ENCODE results near the gene SEMA3F. TPM values are rescaled to one million over a fixed set of nuclear protein-coding genes. Genes with fewer than 3 reads are reported as not detected.

The SEMA3F gene
- total RNA-seq, 2 donors from 2014 or later, result 44.8 to 63.2 TPM

DNA sequence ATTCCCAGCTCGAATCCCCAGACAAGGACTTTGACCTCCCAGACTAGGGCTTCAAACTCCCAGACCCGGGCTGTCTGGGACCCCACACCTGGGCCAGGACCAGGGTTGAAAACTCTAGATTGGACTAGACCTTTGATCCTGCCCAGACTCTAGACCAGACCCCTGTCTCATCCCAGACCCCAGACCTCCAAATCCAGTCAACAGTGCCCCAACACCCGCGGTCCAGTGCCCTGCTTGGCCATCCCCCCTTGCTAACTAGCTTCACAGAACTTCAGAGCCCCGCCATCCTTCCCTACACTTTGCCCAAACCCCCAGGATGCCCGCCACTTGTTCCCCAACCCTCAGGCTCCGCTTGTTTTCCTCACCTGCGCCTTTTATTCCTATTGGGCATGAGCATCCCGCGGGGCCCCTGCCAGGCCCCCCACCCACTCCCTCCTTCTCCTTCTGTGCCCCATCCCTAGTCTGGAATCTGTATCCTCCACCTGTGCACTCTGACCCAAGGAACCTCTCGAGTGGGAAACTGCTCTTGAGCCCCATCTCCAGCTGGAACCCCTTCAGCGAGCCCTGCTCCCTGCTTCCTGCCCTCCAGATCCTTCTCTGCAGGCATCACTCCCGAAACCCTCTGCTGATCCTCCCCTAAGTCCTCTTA lies 81.5 kb downstream of the SEMA3F start:
- H3K9me3 Mint-ChIP-seq, result no peaks in the 10 kb centered on the region
- no peak for TF ChIP-seq CTCF (conservative IDR thresholded peaks at IDR 0.05)
- DNase-seq, result peak; percentile 67
- peaks cover 2% of the 10 kb centered on the region for H3K36me3 Mint-ChIP-seq (ENCODE audit: low read depth)
- H3K4me3 Mint-ChIP-seq, result peak overlapping the region; percentile 96
- H3K27ac Mint-ChIP-seq, result peak overlapping the region; percentile 95
- H3K4me1 Mint-ChIP-seq, result peaks cover 46% of the 10 kb centered on the region
- H3K27ac ChIP-seq (ENCODE audit: low read depth, low read length), result no peak overlapping the region
- H3K36me3 ChIP-seq (ENCODE audit: control insufficient read depth, insufficient read depth, low read length), result peaks cover 4% of the 10 kb centered on the region
- 2% methylated on average over 10 to 13 of the region's 13 CpGs for whole genome bisulfite sequencing, 2 experiments (ENCODE audit: insufficient coverage in 1 of 2, insufficient read length in 1 of 2)
- peak overlapping the region; percentile 94 for H3K4me3 ChIP-seq (ENCODE audit: low read length)
- peak overlapping the region; percentile 81 for H3K9ac ChIP-seq (ENCODE audit: extremely low read depth, low read length, poor library complexity, severe bottlenecking)
- peaks cover 28% of the 10 kb centered on the region for H3K4me1 ChIP-seq (ENCODE audit: control insufficient read depth, insufficient read depth, low read length)
- H3K9me3 ChIP-seq (ENCODE audit: control insufficient read depth, low read length), result no peaks in the 10 kb centered on the region
- H3K27me3 ChIP-seq (ENCODE audit: control insufficient read depth, insufficient read depth, low read length, poor library complexity, severe bottlenecking), result no peaks in the 10 kb centered on the region
- H3K27me3 Mint-ChIP-seq (ENCODE audit: insufficient read depth), result no peaks in the 10 kb centered on the region

DNA sequence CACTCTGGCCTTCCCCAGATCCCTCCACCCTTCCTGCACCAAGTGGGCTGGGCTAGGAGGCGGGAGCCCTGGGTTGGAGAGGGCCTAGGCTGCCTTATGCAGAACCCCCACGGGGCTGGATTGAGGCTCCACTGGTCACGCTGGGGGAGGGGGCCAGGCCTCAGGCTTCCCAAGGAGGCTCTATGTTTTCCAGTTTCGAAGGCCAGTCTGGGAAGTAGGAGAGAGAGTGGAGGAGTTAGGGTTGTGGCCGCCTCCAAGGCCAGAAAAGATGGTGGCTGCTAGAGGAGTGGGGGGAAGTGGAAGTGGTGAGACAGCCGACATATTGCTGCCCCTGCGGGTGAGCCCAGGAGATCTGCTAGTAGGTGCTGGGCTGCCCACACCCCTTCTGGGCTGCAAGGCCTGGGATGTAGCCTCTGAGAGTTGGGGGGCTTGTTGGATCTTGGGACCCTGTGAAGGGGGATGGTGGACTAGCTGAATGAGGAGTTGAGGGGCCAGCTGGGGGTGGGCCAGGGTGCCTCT lies 82.1 kb downstream of the SEMA3F start:
- peak; percentile 82 for DNase-seq

More for the DNA sequence above, 82.1 kb downstream of the SEMA3F start:
- peak overlapping the region; percentile 81 for H3K9ac ChIP-seq (ENCODE audit: extremely low read depth, low read length, poor library complexity, severe bottlenecking)
- no peaks in the 10 kb centered on the region for H3K27me3 ChIP-seq (ENCODE audit: control insufficient read depth, insufficient read depth, low read length, poor library complexity, severe bottlenecking)
- no peak for TF ChIP-seq CTCF (conservative IDR thresholded peaks at IDR 0.05)
- Mint-ChIP-seq H3K4me3 (peak overlapping the region; percentile 96), H3K4me1 (peaks cover 50% of the 10 kb centered on the region), H3K9me3 (no peaks in the 10 kb centered on the region), H3K27ac (peak overlapping the region; percentile 95), H3K36me3 (ENCODE audit: low read depth) (peaks cover 2% of the 10 kb centered on the region), H3K27me3 (ENCODE audit: insufficient read depth) (no peaks in the 10 kb centered on the region)
- peaks cover 34% of the 10 kb centered on the region for H3K4me1 ChIP-seq (ENCODE audit: control insufficient read depth, insufficient read depth, low read length)
- H3K9me3 ChIP-seq (ENCODE audit: control insufficient read depth, low read length), result no peaks in the 10 kb centered on the region
- H3K4me3 ChIP-seq (ENCODE audit: low read length), result peak overlapping the region; percentile 94
- peaks cover 4% of the 10 kb centered on the region for H3K36me3 ChIP-seq (ENCODE audit: control insufficient read depth, insufficient read depth, low read length)
- WGBS, 2 experiments (ENCODE audit: insufficient coverage in 1 of 2, insufficient read length in 1 of 2), result 5 to 8% methylated on average over 4 to 7 of the region's 7 CpGs
- peak overlapping the region; percentile 3 for H3K27ac ChIP-seq (ENCODE audit: low read depth, low read length)
